ENCODE results near the gene CCDC201.
A peak's percentile ranks its signal among the peaks of the same experiment; 100 is the strongest.

The CCDC201 gene

GRCh38 chr7:45876519-45876918 lies 3.6 kb upstream of the CCDC201 start:
- Histone ChIP-seq H3K4me3 (ENCODE audit: low read length) (no peak overlapping the region), H2AFZ (ENCODE audit: low read length) (peak overlapping the region; percentile 15; the same call in 1 of the 2 replicates), H3F3A (ENCODE audit: insufficient read depth, low read length) (peaks cover 15% of the 10 kb centered on the region; the same call in 1 of the 2 replicates), H3K9me3 (replicated peaks; ENCODE audit: insufficient read depth, low read length) (no peaks in the 10 kb centered on the region), H4K20me1 (ENCODE audit: insufficient read depth, low read length) (no peaks in the 10 kb centered on the region), H3K27me3 (replicated peaks; ENCODE audit: insufficient read depth, low read length) (no peaks in the 10 kb centered on the region), H3K9me2 (replicated peaks; ENCODE audit: insufficient read depth, low read length) (no peaks in the 10 kb centered on the region), H3K9ac (ENCODE audit: low read length) (no peak overlapping the region), H3K27ac (ENCODE audit: low read length) (peak overlapping the region; percentile 68; the same call in 1 of the 2 replicates), H3K4me1 (ENCODE audit: low read length) (peaks cover 33% of the 10 kb centered on the region), H3K36me3 (replicated peaks; ENCODE audit: insufficient read depth, low read length) (no peaks in the 10 kb centered on the region), H3K4me2 (ENCODE audit: low read depth, low read length) (no peak overlapping the region), H3K79me2 (ENCODE audit: low read length) (no peaks in the 10 kb centered on the region)
- TF ChIP-seq EZH2phosphoT487 (IDR thresholded peaks at IDR 0.05; ENCODE audit: low read length): no peak
- TF ChIP-seq CTCF (IDR thresholded peaks at IDR 0.05; ENCODE audit: low read length): no peak
- TF ChIP-seq EZH2 (optimal IDR thresholded peaks at IDR 0.05; ENCODE audit: low read depth, low read length): no peak
- no peak for DNase-seq

- H3K79me2 ChIP-seq (ENCODE audit: low read length): no peaks in the 10 kb centered on the region
- no peak overlapping the region for H2AFZ ChIP-seq (ENCODE audit: low read length)
- no peaks in the 10 kb centered on the region for H3K36me3 ChIP-seq (replicated peaks; ENCODE audit: insufficient read depth, low read length)
- H3F3A ChIP-seq (ENCODE audit: insufficient read depth, low read length): peaks cover 15% of the 10 kb centered on the region; the same call in 1 of the 2 replicates
- H4K20me1 ChIP-seq (ENCODE audit: insufficient read depth, low read length): no peaks in the 10 kb centered on the region
- H3K4me2 ChIP-seq (ENCODE audit: low read depth, low read length): no peak overlapping the region
- H3K27ac ChIP-seq (ENCODE audit: low read length): no peak overlapping the region
- no peak for TF ChIP-seq CTCF (IDR thresholded peaks at IDR 0.05; ENCODE audit: low read length)
- no peak for TF ChIP-seq EZH2 (optimal IDR thresholded peaks at IDR 0.05; ENCODE audit: low read depth, low read length)
- no peak for TF ChIP-seq EZH2phosphoT487 (IDR thresholded peaks at IDR 0.05; ENCODE audit: low read length)
- H3K9ac ChIP-seq (ENCODE audit: low read length): no peak overlapping the region
- no peaks in the 10 kb centered on the region for H3K9me2 ChIP-seq (replicated peaks; ENCODE audit: insufficient read depth, low read length)
- no peaks in the 10 kb centered on the region for H3K27me3 ChIP-seq (replicated peaks; ENCODE audit: insufficient read depth, low read length)
- no peaks in the 10 kb centered on the region for H3K9me3 ChIP-seq (replicated peaks; ENCODE audit: insufficient read depth, low read length)
- peaks cover 33% of the 10 kb centered on the region for H3K4me1 ChIP-seq (ENCODE audit: low read length)
- DNase-seq: no peak
- no peak overlapping the region for H3K4me3 ChIP-seq (ENCODE audit: low read length)
These were observed 1.7 kb upstream of the CCDC201 start for GRCh38 chr7:45874408-45875131.

- Histone ChIP-seq H3K4me2 (ENCODE audit: low read depth, low read length) (peak overlapping the region; percentile 33), H4K20me1 (ENCODE audit: insufficient read depth, low read length) (no peaks in the 10 kb centered on the region), H3K4me1 (ENCODE audit: low read length) (peaks cover 33% of the 10 kb centered on the region), H3K27ac (ENCODE audit: low read length) (peak overlapping the region; percentile 70; the same call in 1 of the 2 replicates), H3K79me2 (ENCODE audit: low read length) (no peaks in the 10 kb centered on the region), H3K9me2 (replicated peaks; ENCODE audit: insufficient read depth, low read length) (no peaks in the 10 kb centered on the region), H2AFZ (ENCODE audit: low read length) (peak overlapping the region; percentile 43; the same call in 1 of the 2 replicates), H3K36me3 (replicated peaks; ENCODE audit: insufficient read depth, low read length) (no peaks in the 10 kb centered on the region), H3K9me3 (replicated peaks; ENCODE audit: insufficient read depth, low read length) (no peaks in the 10 kb centered on the region), H3F3A (ENCODE audit: insufficient read depth, low read length) (peaks cover 15% of the 10 kb centered on the region; the same call in 1 of the 2 replicates), H3K9ac (ENCODE audit: low read length) (no peak overlapping the region), H3K27me3 (replicated peaks; ENCODE audit: insufficient read depth, low read length) (no peaks in the 10 kb centered on the region), H3K4me3 (ENCODE audit: low read length) (no peak overlapping the region)
- no peak for TF ChIP-seq CTCF (IDR thresholded peaks at IDR 0.05; ENCODE audit: low read length)
- no peak for TF ChIP-seq EZH2phosphoT487 (IDR thresholded peaks at IDR 0.05; ENCODE audit: low read length)
- TF ChIP-seq EZH2 (optimal IDR thresholded peaks at IDR 0.05; ENCODE audit: low read depth, low read length): no peak
- peak; percentile 49 for DNase-seq
These were observed 473 bp upstream of the CCDC201 start for GRCh38 chr7:45873355-45873754.
